Measurements from ENCODE around the gene POU5F1.
"Not testable (repeated sequence)": the region's sequence is repeated elsewhere in the genome, so short reads cannot be mapped to it uniquely, and the experiment has no call there.

The POU5F1 gene

DNA sequence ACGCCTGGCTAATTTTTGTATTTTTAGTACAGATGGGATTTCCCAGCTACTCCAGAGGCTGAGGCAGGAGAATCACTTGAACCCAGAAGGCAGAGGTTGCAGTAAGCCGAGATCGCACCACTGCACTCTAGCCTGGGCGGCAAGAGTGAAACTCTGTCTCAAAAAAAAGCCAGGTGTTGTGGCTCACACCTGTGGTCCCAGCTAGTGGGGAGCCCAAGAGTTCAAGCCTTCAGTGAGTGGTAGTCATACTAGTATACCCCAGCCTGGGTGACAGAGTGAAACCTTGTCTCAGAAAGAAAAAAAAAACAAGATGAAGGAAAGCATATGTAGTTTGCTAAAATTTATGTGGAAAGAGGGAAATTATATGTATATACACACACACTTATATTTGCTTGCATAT, 20.0 kb upstream of the POU5F1 start:
- Histone ChIP-seq H3K79me2 (ENCODE audit: control insufficient read depth, insufficient read depth, low read length, unreplicated experiment) (no peaks in the 10 kb centered on the region), H3K27ac (ENCODE audit: low read depth, low read length) (no peak overlapping the region), H3K36me3 (ENCODE audit: insufficient read depth, low read length) (no peaks in the 10 kb centered on the region), H3K27me3 (ENCODE audit: insufficient read depth, low read length) (no peaks in the 10 kb centered on the region), H3K4me3 (ENCODE audit: low read depth, low read length) (no peak overlapping the region), H3K4me1 (ENCODE audit: control insufficient read depth, insufficient read depth, low read length, unreplicated experiment) (peaks cover 4% of the 10 kb centered on the region), H2AFZ (ENCODE audit: low read length, unreplicated experiment) (no peak overlapping the region)

DNA sequence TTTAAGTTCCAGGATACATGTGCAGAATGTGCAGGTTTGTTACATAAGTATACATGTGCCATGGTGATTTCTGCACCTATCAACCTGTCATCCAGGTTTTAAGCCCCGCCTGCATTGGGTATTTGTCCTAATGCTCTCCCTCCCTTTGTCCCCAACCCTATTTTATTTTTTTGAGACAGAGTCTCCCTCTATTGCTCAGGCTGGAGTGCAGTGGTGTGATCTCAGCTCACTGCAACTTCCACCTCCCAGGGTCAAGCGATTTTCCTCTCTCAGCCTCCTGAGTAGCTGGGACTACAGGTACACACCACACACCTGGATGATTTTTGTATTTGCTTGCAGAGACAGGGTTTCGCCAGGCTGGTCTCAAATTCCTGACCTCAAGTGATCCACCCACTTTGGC, 18.7 kb upstream of the POU5F1 start:
- H3K79me2 ChIP-seq (ENCODE audit: control insufficient read depth, insufficient read depth, low read length, unreplicated experiment); H2AFZ ChIP-seq (ENCODE audit: low read length, unreplicated experiment); H3K27me3 ChIP-seq (ENCODE audit: insufficient read depth, low read length); H3K4me3 ChIP-seq (ENCODE audit: low read depth, low read length); H3K36me3 ChIP-seq (ENCODE audit: insufficient read depth, low read length); H3K4me1 ChIP-seq (ENCODE audit: control insufficient read depth, insufficient read depth, low read length, unreplicated experiment); H3K27ac ChIP-seq (ENCODE audit: low read depth, low read length): not testable (repeated sequence)

DNA sequence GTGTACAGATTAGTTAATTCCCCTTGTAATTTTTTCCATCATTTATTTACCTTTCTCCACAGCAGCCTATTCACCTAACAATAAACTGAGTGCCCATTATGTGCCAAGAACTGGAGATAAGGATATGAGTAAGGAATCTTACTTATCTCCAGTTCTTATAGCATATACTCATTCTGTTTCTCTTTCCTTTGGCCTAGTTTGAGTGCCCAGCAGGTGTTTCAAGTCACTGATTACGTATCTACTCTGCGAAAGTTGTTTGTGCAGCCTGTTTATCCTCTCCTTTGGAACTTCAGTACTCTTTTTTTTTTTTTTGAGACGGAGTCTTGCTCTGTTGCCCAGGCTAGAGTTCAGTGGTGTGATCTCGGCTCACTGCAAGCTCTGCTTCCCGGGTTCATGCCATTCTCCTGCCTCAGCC, 17.3 kb upstream of the POU5F1 start:
- no peak overlapping the region for H2AFZ ChIP-seq (ENCODE audit: low read length, unreplicated experiment)
- H3K36me3 ChIP-seq (ENCODE audit: insufficient read depth, low read length): no peaks in the 10 kb centered on the region
- no peak overlapping the region for H3K27ac ChIP-seq (ENCODE audit: low read depth, low read length)
- H3K4me3 ChIP-seq (ENCODE audit: low read depth, low read length): no peak overlapping the region
- peaks cover 4% of the 10 kb centered on the region for H3K4me1 ChIP-seq (ENCODE audit: control insufficient read depth, insufficient read depth, low read length, unreplicated experiment)
- H3K27me3 ChIP-seq (ENCODE audit: insufficient read depth, low read length): no peaks in the 10 kb centered on the region
- H3K79me2 ChIP-seq (ENCODE audit: control insufficient read depth, insufficient read depth, low read length, unreplicated experiment): peaks cover 20% of the 10 kb centered on the region

DNA sequence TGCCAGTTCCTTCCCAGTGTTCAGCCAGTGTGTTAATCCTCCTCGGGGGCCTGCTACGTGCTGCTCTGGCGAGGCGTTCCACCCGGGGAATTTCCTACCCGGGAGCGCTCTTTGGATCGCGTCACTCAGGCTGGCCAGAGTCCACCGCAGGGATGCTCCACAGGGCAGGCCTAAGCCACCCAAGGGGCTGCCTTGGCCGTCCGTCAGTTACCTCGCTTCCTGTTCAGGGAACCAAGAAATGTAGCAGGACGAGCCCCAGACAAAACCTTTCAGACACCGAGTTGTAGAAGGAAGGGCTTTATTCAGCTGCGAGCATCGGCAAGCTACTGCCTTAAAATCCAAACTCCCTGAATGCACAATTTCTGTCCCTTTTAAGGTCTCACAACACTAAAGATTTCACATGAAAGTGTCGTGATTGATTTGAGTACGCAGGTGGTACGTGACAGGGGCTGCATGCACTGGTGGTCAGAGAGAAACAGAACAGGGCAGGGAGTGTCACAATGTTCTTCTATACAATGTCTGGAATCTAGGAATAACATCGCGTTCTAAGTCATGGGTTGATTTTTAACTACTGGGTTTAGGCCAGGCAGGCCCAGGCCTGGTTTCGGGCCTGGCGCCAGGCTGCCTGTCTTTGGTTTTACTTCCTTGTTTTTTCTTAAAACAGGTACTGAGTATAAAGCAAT, 15.7 kb upstream of the POU5F1 start:
- peaks cover 27% of the 10 kb centered on the region for H3K79me2 ChIP-seq (ENCODE audit: control insufficient read depth, insufficient read depth, low read length, unreplicated experiment)
- H3K27me3 ChIP-seq (ENCODE audit: insufficient read depth, low read length): no peaks in the 10 kb centered on the region
- H2AFZ ChIP-seq (ENCODE audit: low read length, unreplicated experiment): peak overlapping the region; percentile 87
- peak overlapping the region; percentile 82 for H3K27ac ChIP-seq (ENCODE audit: low read depth, low read length)
- H3K36me3 ChIP-seq (ENCODE audit: insufficient read depth, low read length): no peaks in the 10 kb centered on the region
- H3K4me3 ChIP-seq (ENCODE audit: low read depth, low read length): peak overlapping the region; percentile 80
- H3K4me1 ChIP-seq (ENCODE audit: control insufficient read depth, insufficient read depth, low read length, unreplicated experiment): peaks cover 4% of the 10 kb centered on the region

DNA sequence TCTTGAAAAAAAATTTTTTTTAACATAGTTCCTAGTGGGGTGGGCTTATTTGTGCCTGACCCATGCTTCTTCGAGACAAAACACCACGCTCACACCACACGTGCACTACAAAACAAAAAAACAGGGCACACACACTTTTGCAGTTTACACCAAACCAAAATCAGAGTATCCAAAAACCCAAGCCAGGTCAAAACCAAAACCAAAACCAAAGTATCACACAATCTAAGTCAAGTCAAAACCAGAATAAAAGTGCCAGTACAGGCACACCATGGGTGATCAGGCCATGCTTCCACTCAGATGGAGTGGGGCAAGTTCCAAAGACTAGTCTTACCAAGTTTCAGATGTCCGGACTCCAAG, 15.2 kb upstream of the POU5F1 start:
- not testable (repeated sequence) for H3K27me3 ChIP-seq (ENCODE audit: insufficient read depth, low read length); H3K4me1 ChIP-seq (ENCODE audit: control insufficient read depth, insufficient read depth, low read length, unreplicated experiment); H3K36me3 ChIP-seq (ENCODE audit: insufficient read depth, low read length)
- Histone ChIP-seq H3K4me3 (ENCODE audit: low read depth, low read length) (peak overlapping the region; percentile 80), H2AFZ (ENCODE audit: low read length, unreplicated experiment) (peak overlapping the region; percentile 24), H3K79me2 (ENCODE audit: control insufficient read depth, insufficient read depth, low read length, unreplicated experiment) (peaks cover 29% of the 10 kb centered on the region), H3K27ac (ENCODE audit: low read depth, low read length) (peak overlapping the region; percentile 82)

DNA sequence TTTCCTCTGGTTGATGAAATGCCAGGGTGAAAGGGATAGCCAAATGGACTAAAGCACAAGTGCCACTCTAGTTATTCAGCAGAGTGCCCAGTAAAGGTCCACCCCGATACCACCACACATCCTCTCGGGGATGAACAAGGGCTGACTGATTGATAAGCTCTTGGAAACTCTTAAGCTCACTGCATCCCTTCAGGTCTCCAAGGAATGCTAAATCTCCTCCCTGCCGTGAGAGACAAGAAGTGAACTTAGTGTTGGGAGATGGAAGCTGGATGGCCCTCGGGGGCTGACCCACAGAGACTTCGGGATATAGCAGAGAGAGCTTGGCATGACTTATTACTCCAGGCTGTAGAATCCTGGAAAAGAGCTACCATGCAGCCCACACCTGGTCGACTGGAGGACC, 13.4 kb upstream of the POU5F1 start:
- Histone ChIP-seq H3K79me2 (ENCODE audit: control insufficient read depth, insufficient read depth, low read length, unreplicated experiment) (peaks cover 34% of the 10 kb centered on the region), H3K4me3 (ENCODE audit: low read depth, low read length) (peak overlapping the region; percentile 21; the same call in 1 of the 2 replicates)
- H3K4me1 ChIP-seq (ENCODE audit: control insufficient read depth, insufficient read depth, low read length, unreplicated experiment); H3K36me3 ChIP-seq (ENCODE audit: insufficient read depth, low read length); H2AFZ ChIP-seq (ENCODE audit: low read length, unreplicated experiment); H3K27ac ChIP-seq (ENCODE audit: low read depth, low read length); H3K27me3 ChIP-seq (ENCODE audit: insufficient read depth, low read length): not testable (repeated sequence)

DNA sequence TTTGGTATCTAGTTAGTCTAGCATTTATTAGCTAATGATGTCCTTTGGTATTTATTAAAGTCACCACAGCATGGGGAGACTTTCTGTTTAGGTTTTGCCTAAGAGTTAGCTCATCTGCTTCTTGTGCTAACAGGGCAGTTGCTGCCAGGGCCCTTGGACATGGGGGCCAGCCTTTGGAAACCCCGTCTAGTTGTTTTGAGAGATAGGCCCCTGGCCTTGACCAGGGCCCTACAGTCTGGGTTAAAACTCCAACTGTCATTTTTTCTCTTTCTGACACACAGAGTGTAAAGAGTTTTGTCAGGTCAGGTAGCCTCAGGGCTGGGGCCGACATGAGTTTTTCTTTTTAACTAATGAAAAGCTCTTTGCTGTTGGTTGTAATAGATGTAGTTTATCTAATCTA, 12.8 kb upstream of the POU5F1 start:
- H3K4me1 ChIP-seq (ENCODE audit: control insufficient read depth, insufficient read depth, low read length, unreplicated experiment); H3K4me3 ChIP-seq (ENCODE audit: low read depth, low read length); H2AFZ ChIP-seq (ENCODE audit: low read length, unreplicated experiment); H3K27me3 ChIP-seq (ENCODE audit: insufficient read depth, low read length); H3K36me3 ChIP-seq (ENCODE audit: insufficient read depth, low read length); H3K27ac ChIP-seq (ENCODE audit: low read depth, low read length): not testable (repeated sequence)
- H3K79me2 ChIP-seq (ENCODE audit: control insufficient read depth, insufficient read depth, low read length, unreplicated experiment): peaks cover 34% of the 10 kb centered on the region

DNA sequence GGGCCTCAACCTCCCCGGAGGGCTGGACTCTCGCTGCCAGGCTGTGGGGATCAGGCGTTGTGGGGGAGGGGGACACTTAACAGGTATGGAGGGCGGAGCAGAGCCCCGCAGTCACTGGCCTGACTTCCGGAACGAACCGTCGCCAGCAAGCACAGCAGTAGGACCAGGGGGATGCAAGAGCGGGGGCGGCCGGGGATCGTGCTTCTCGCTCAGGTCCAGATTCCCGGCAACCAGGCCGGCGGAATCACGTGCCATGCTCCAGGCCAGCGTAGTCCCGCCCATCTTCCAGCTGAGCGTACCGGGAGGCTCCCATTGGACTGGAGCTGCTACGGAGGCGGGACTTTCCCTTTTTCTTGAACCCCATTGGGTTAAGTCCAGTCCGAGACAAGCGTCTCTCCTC, 10.0 kb upstream of the POU5F1 start:
- H3K79me2 ChIP-seq (ENCODE audit: control insufficient read depth, insufficient read depth, low read length, unreplicated experiment): peaks cover 34% of the 10 kb centered on the region
- H3K27ac ChIP-seq (ENCODE audit: low read depth, low read length): no peak overlapping the region
- H3K27me3 ChIP-seq (ENCODE audit: insufficient read depth, low read length): no peaks in the 10 kb centered on the region
- peaks cover 14% of the 10 kb centered on the region for H3K4me1 ChIP-seq (ENCODE audit: control insufficient read depth, insufficient read depth, low read length, unreplicated experiment)
- no peak overlapping the region for H2AFZ ChIP-seq (ENCODE audit: low read length, unreplicated experiment)
- H3K4me3 ChIP-seq (ENCODE audit: low read depth, low read length): peak overlapping the region; percentile 49
- no peaks in the 10 kb centered on the region; the same call in 1 of the 2 replicates for H3K36me3 ChIP-seq (ENCODE audit: insufficient read depth, low read length)

DNA sequence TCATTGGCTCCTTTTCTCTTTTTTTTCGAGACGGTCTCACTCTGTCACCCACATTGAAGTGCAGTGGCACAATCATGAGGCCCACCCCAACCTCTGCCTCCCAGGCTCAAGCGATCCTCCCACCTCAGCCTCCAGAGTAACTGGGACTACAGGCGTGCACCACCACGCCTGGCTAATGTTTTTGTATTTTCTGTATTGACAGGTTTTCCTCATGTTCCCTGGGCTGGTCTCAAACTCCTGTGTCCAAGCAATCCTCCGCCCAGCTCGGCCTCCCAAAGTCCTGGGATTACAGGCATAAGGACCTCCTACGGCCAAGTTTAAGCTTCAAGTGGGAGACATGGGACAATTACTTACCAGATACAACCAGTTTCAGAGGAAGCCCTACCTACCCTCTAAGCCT, 9.4 kb upstream of the POU5F1 start:
- Histone ChIP-seq H3K4me3 (ENCODE audit: low read depth, low read length) (peak overlapping the region; percentile 49), H3K27me3 (ENCODE audit: insufficient read depth, low read length) (no peaks in the 10 kb centered on the region), H3K79me2 (ENCODE audit: control insufficient read depth, insufficient read depth, low read length, unreplicated experiment) (peaks cover 31% of the 10 kb centered on the region), H3K4me1 (ENCODE audit: control insufficient read depth, insufficient read depth, low read length, unreplicated experiment) (peaks cover 15% of the 10 kb centered on the region), H2AFZ (ENCODE audit: low read length, unreplicated experiment) (no peak overlapping the region), H3K36me3 (ENCODE audit: insufficient read depth, low read length) (no peaks in the 10 kb centered on the region; the same call in 1 of the 2 replicates), H3K27ac (ENCODE audit: low read depth, low read length) (no peak overlapping the region)

DNA sequence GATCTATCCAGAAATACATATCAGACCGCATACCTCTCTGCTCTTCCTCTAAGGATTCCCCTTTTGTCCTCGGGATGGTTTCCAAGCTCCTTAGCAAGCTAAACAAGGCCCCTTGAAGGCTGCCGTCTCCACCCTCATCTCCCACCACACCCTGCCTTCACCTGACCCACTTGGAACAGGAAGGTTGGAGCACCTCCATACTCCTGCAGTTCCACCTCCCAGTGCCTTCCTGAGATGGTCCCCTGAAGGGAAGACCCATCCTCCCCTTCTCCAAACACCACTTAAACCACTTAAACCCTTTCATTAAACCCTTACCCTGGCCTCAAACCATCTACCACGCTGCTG, 8.5 kb upstream of the POU5F1 start:
- no peaks in the 10 kb centered on the region; the same call in 1 of the 2 replicates for H3K36me3 ChIP-seq (ENCODE audit: insufficient read depth, low read length)
- H3K4me3 ChIP-seq (ENCODE audit: low read depth, low read length): no peak overlapping the region
- H3K4me1 ChIP-seq (ENCODE audit: control insufficient read depth, insufficient read depth, low read length, unreplicated experiment): peaks cover 15% of the 10 kb centered on the region
- H2AFZ ChIP-seq (ENCODE audit: low read length, unreplicated experiment): no peak overlapping the region
- H3K79me2 ChIP-seq (ENCODE audit: control insufficient read depth, insufficient read depth, low read length, unreplicated experiment): peaks cover 26% of the 10 kb centered on the region
- H3K27ac ChIP-seq (ENCODE audit: low read depth, low read length): no peak overlapping the region
- no peaks in the 10 kb centered on the region for H3K27me3 ChIP-seq (ENCODE audit: insufficient read depth, low read length)

DNA sequence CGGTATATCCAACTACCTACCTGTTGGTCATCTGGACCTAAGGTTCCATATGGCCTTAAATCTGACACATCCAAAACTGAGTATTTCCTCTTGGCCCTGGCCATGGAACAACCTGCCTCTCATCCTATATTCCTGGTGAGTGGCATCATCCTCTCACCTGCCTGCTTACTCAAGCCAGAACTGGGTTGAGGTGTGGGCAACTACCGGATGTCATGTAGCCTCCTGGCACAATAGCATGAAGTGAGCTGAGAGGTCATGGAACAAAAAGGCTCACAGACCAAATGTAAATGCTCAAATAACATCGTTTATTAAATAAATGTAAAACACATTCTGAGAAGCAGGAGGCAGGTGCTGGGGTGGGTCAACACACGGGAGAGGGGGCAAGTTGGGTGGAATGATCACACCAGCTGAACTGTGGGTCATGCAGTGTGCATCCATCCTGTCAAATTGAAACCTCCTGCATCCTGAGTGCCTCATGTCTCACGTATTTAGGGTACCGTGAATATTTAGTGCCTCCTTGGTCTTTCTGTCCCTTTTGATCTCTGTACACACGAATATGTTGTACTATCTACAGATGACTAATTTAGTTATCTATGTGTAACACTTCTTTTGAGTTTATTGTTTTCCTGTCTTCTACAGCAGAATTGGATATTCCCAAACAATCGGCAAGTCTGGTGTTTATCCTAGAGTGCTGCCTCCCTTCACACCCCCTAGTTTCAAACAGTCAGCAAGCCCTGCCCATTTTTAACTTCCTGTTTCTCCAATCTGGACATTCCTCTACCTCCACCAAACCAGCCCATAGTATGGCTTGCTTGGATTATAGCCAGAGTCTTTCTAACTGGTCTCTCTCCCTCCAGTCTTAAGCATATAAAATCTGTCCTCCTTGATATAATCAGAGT, 7.9 kb upstream of the POU5F1 start:
- no peak overlapping the region for H3K4me3 ChIP-seq (ENCODE audit: low read depth, low read length)
- peaks cover 21% of the 10 kb centered on the region for H3K79me2 ChIP-seq (ENCODE audit: control insufficient read depth, insufficient read depth, low read length, unreplicated experiment)
- no peaks in the 10 kb centered on the region; the same call in 1 of the 2 replicates for H3K36me3 ChIP-seq (ENCODE audit: insufficient read depth, low read length)
- H2AFZ ChIP-seq (ENCODE audit: low read length, unreplicated experiment): no peak overlapping the region
- H3K27me3 ChIP-seq (ENCODE audit: insufficient read depth, low read length): no peaks in the 10 kb centered on the region
- H3K4me1 ChIP-seq (ENCODE audit: control insufficient read depth, insufficient read depth, low read length, unreplicated experiment): peaks cover 20% of the 10 kb centered on the region
- no peak overlapping the region for H3K27ac ChIP-seq (ENCODE audit: low read depth, low read length)

All from ACC112 (cell line).